Activated naive CD8-positive, alpha-beta T cell treated with anti-CD3 and anti-CD28 coated beads, Interleukin-2, amount 10 ng/mL, durations not matched to agents 7 days and 5 days (primary cell): ENCODE measurements around the gene MAPK10. TPM values are rescaled to one million over a fixed set of nuclear protein-coding genes. Genes with fewer than 3 reads are reported as not detected.
"Not testable (repeated sequence)": the region's sequence is repeated elsewhere in the genome, so short reads cannot be mapped to it uniquely, and the experiment has no call there.

Experiments used
- ATAC-seq: fragments of 150-1000 bp; cut with Tn5 transposase; one replicate; pipeline ENCODE4 v1.10.0; 2021; ENCODE audit warnings: low read depth, moderate library complexity
- POLR2A ChIA-PET: fragments of 350-600 bp; sonication (Branson Sonifier 250); formaldehyde crosslinking; loops from one replicate; lab custom pipeline; 2021; ENCODE audit warnings: antibody characterized with exemption; lab: Charles Lee
- DNase-seq: peaks from one replicate; pipeline ENCODE4 v3.0.0; 2021
- H3K27ac Mint-ChIP-seq: one replicate; pipeline ENCODE4 v1.8.0; 2022; ENCODE audit warnings: mild to moderate bottlenecking, mixed read lengths
- H3K27me3 Mint-ChIP-seq: one replicate; pipeline ENCODE4 v1.8.0; 2022; ENCODE audit warnings: mild to moderate bottlenecking, moderate library complexity, mixed read lengths
- H3K36me3 Mint-ChIP-seq: one replicate; pipeline ENCODE4 v1.8.0; 2021; ENCODE audit warnings: mild to moderate bottlenecking, mixed read lengths
- H3K4me1 Mint-ChIP-seq: one replicate; pipeline ENCODE4 v1.8.0; 2021; ENCODE audit warnings: mixed read lengths
- H3K4me3 Mint-ChIP-seq: one replicate; pipeline ENCODE4 v1.8.0; 2022; ENCODE audit warnings: mild to moderate bottlenecking, moderate library complexity, mixed read lengths
- H3K9me3 Mint-ChIP-seq: one replicate; pipeline ENCODE4 v1.8.0; 2021; ENCODE audit warnings: mixed read lengths
- total RNA-seq, 2 experiments: library from RNA; stranded (reverse); gene quantifications; one replicate each; pipeline ENCODE4 v1.2.3, GENCODE V29; 2021

MAPK10 gene
- total RNA-seq, 2 experiments from 2014 or later: not detected

DNA sequence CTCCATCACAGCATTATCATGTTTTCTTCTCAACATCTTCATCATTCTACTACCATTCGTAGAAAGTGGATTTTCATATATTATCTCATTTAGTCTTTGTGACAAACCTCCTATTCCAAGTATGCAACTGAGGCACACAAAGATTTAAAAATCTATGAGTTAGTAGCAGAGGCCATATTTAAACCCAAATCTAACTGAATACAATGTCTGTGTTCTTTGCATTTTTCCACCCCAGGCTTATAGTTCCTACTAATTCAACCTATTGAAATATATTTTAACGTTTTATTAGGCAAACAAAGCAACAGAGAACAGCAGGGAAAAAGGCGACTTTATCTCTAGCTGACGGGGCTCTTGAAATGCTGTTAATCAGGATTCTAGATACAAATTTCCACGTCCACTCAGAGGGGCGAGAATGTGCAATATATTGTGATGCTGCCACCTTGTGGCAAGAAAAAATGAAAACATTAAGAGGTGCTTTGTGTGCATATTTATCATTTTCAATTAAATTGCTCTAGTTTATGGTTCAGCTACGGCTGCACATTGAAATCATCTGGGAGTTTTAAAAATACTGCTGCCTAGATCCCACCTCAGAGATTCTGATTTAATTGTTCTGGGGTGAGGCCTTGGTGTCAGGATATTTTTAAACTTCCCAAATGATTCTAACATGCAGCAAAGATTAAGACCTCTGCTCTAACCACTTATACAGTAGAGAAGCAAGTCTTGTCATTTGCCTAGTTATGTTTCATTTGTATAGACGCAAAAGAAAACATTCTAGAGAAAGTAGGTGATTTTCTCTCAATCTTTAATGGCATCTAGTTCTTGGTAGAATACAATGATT, 315.9 kb downstream of the MAPK10 start:
- Mint-ChIP-seq H3K27ac (no peak overlapping the region), H3K36me3 (no peaks in the 10 kb centered on the region), H3K4me3 (no peak overlapping the region), H3K9me3 (no peaks in the 10 kb centered on the region), H3K4me1 (no peaks in the 10 kb centered on the region), H3K27me3 (peaks cover 11% of the 10 kb centered on the region)
- ATAC-seq (no peak), DNase-seq (no peak)
- POLR2A ChIA-PET: no interaction called here

- Mint-ChIP-seq H3K9me3 (no peaks in the 10 kb centered on the region), H3K4me1 (no peaks in the 10 kb centered on the region), H3K27me3 (peaks cover 8% of the 10 kb centered on the region), H3K27ac (no peak overlapping the region), H3K36me3 (no peaks in the 10 kb centered on the region), H3K4me3 (no peak overlapping the region)
- POLR2A ChIA-PET: no interaction called here
- DNase-seq (no peak), ATAC-seq (no peak)
Measured at GRCh38 chr4:86038037-86038436, 321.8 kb downstream of the MAPK10 start.

- DNase-seq: no peak
- Mint-ChIP-seq H3K4me3 (no peak overlapping the region), H3K36me3 (no peaks in the 10 kb centered on the region), H3K27ac (no peak overlapping the region), H3K27me3 (peaks cover 7% of the 10 kb centered on the region), H3K4me1 (no peaks in the 10 kb centered on the region), H3K9me3 (no peaks in the 10 kb centered on the region)
- ATAC-seq: no peak
- POLR2A ChIA-PET: no interaction called here
Measured at GRCh38 chr4:86036736-86037135, 323.1 kb downstream of the MAPK10 start.

GRCh38 chr4:86035688-86036087, 324.2 kb downstream of the MAPK10 start:
- no peaks in the 10 kb centered on the region for H3K4me1 Mint-ChIP-seq
- H3K27me3 Mint-ChIP-seq: peaks cover 2% of the 10 kb centered on the region
- H3K27ac Mint-ChIP-seq: no peak overlapping the region
- DNase-seq (no peak), ATAC-seq (no peak)
- no peaks in the 10 kb centered on the region for H3K36me3 Mint-ChIP-seq
- no peaks in the 10 kb centered on the region for H3K9me3 Mint-ChIP-seq
- POLR2A ChIA-PET: no interaction called here
- no peak overlapping the region for H3K4me3 Mint-ChIP-seq

DNA sequence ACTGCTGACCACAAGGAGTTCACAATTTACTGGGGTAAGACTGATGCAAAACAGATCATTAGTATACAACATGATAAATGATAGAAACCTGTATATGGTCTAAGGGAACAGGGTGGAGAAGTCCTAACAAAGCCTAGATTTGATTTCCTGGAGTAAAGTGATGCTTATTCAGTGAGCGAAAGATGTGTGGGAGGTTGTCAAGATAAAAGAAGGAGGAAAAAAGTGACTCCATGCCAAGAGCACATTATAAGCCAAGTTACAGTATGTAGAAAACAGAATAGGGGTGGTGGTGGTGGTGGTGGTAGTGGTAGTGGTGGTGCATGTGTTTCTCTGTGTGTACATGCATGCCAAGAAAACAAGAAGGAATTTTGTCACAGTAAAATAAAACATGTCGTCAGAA, 325.2 kb downstream of the MAPK10 start:
- no peak for DNase-seq
- Mint-ChIP-seq H3K4me3 (no peak overlapping the region), H3K4me1 (no peaks in the 10 kb centered on the region), H3K36me3 (no peaks in the 10 kb centered on the region), H3K27me3 (peaks cover 2% of the 10 kb centered on the region), H3K27ac (no peak overlapping the region), H3K9me3 (no peaks in the 10 kb centered on the region)
- POLR2A ChIA-PET: no interaction called here
- no peak for ATAC-seq

DNA sequence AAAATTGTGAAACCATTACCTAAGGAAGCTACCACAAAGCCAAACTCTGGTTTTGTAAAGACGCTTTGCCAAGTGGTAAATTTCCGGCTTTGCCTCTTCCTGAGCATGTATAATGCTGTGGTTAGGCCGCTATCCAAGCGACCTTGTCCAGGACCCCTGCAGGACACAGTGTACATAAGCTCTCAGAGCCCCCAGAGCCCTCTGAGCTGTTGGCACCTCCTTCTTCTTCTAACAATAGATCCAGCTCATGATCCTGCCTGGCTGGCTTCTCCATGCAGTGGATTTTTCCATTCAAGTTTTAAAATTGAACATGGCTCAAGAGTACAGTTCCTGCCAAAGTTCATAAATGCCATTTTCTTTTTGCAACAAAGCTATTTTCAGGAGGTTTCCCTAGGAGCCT, 326.7 kb downstream of the MAPK10 start:
- POLR2A ChIA-PET: no interaction called here
- ATAC-seq (no peak), DNase-seq (no peak)
- H3K4me1 Mint-ChIP-seq: no peaks in the 10 kb centered on the region
- peaks cover 2% of the 10 kb centered on the region for H3K27me3 Mint-ChIP-seq
- H3K27ac Mint-ChIP-seq: no peak overlapping the region
- H3K9me3 Mint-ChIP-seq: no peaks in the 10 kb centered on the region
- H3K4me3 Mint-ChIP-seq: no peak overlapping the region
- H3K36me3 Mint-ChIP-seq: no peaks in the 10 kb centered on the region

GRCh38 chr4:86032476-86033022, 327.3 kb downstream of the MAPK10 start:
- ATAC-seq (no peak), DNase-seq (no peak)
- Mint-ChIP-seq H3K9me3 (no peaks in the 10 kb centered on the region), H3K36me3 (no peaks in the 10 kb centered on the region), H3K4me3 (no peak overlapping the region), H3K4me1 (no peaks in the 10 kb centered on the region), H3K27ac (no peak overlapping the region), H3K27me3 (peaks cover 2% of the 10 kb centered on the region)
- POLR2A ChIA-PET: no interaction called here

- H3K4me3 Mint-ChIP-seq: no peak overlapping the region
- no peaks in the 10 kb centered on the region for H3K4me1 Mint-ChIP-seq
- DNase-seq (no peak), ATAC-seq (no peak)
- no peak overlapping the region for H3K27ac Mint-ChIP-seq
- H3K27me3 Mint-ChIP-seq: peaks cover 2% of the 10 kb centered on the region
- POLR2A ChIA-PET: no interaction called here
- H3K36me3 Mint-ChIP-seq: no peaks in the 10 kb centered on the region
- no peaks in the 10 kb centered on the region for H3K9me3 Mint-ChIP-seq
Measured at GRCh38 chr4:86031927-86032326, 327.9 kb downstream of the MAPK10 start.

DNA sequence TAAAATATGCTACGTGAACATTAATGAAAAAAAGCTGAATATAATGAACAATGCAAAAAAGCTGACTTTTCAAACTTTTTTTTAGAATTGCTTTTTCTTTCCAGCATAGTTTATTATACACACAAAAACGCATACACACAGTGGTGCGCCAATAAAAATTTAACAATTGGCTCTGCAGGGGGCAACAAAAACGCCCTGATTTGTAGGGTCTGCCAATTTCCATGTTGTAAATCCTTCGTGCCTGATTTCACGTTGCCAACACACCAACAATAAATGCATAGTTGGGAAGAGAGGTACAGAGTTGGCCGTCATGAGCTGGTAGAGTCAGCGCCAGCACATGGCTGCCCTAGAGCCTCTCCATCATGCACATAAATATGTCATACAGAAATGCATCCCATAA, 333.1 kb downstream of the MAPK10 start:
- H3K36me3 Mint-ChIP-seq: no peaks in the 10 kb centered on the region
- no peak overlapping the region for H3K4me3 Mint-ChIP-seq
- no peak overlapping the region for H3K27ac Mint-ChIP-seq
- no peaks in the 10 kb centered on the region for H3K4me1 Mint-ChIP-seq
- H3K9me3 Mint-ChIP-seq: no peaks in the 10 kb centered on the region
- DNase-seq (no peak), ATAC-seq (no peak)
- POLR2A ChIA-PET: no interaction called here
- H3K27me3 Mint-ChIP-seq: no peaks in the 10 kb centered on the region

DNA sequence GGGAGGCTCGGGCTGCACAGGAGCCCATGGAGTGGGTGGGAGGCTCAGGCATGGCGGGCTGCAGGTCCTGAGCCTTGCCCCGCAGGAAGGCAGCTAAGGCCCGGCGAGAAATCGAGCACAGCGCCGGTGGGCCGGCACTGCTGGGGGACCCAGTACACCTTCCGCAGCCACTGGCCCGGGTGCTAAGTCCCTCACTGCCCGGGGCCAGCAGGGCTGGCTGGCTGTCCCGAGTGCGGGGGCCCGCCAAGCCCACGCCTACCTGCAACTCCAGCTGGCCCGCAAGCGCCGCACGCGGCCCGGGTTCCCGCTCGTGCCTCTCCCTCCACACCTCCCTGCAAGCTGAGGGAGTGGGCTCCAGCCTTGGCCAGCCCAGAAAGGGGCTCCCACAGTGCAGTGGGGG, 338.2 kb downstream of the MAPK10 start:
- H3K4me3 Mint-ChIP-seq, H3K4me1 Mint-ChIP-seq, H3K9me3 Mint-ChIP-seq, H3K36me3 Mint-ChIP-seq, DNase-seq, ATAC-seq, H3K27ac Mint-ChIP-seq, H3K27me3 Mint-ChIP-seq, POLR2A ChIA-PET: not testable (repeated sequence)

GRCh38 chr4:86019906-86020305, 339.9 kb downstream of the MAPK10 start:
- H3K9me3 Mint-ChIP-seq: no peaks in the 10 kb centered on the region

GRCh38 chr4:86019362-86019761, 340.5 kb downstream of the MAPK10 start:
- H3K4me1 Mint-ChIP-seq: no peaks in the 10 kb centered on the region
- POLR2A ChIA-PET: no interaction called here
- H3K27ac Mint-ChIP-seq: no peak overlapping the region
- no peak overlapping the region for H3K4me3 Mint-ChIP-seq
- no peaks in the 10 kb centered on the region for H3K9me3 Mint-ChIP-seq
- DNase-seq (no peak), ATAC-seq (no peak)
- no peaks in the 10 kb centered on the region for H3K36me3 Mint-ChIP-seq
- no peaks in the 10 kb centered on the region for H3K27me3 Mint-ChIP-seq

More at GRCh38 chr4:86019906-86020305, 339.9 kb downstream of the MAPK10 start:
- no peaks in the 10 kb centered on the region for H3K27me3 Mint-ChIP-seq
- no peak for ATAC-seq
- H3K4me1 Mint-ChIP-seq: no peaks in the 10 kb centered on the region
- no peak overlapping the region for H3K4me3 Mint-ChIP-seq
- no peaks in the 10 kb centered on the region for H3K36me3 Mint-ChIP-seq
- POLR2A ChIA-PET: no interaction called here
- DNase-seq: no peak
- H3K27ac Mint-ChIP-seq: no peak overlapping the region

DNA sequence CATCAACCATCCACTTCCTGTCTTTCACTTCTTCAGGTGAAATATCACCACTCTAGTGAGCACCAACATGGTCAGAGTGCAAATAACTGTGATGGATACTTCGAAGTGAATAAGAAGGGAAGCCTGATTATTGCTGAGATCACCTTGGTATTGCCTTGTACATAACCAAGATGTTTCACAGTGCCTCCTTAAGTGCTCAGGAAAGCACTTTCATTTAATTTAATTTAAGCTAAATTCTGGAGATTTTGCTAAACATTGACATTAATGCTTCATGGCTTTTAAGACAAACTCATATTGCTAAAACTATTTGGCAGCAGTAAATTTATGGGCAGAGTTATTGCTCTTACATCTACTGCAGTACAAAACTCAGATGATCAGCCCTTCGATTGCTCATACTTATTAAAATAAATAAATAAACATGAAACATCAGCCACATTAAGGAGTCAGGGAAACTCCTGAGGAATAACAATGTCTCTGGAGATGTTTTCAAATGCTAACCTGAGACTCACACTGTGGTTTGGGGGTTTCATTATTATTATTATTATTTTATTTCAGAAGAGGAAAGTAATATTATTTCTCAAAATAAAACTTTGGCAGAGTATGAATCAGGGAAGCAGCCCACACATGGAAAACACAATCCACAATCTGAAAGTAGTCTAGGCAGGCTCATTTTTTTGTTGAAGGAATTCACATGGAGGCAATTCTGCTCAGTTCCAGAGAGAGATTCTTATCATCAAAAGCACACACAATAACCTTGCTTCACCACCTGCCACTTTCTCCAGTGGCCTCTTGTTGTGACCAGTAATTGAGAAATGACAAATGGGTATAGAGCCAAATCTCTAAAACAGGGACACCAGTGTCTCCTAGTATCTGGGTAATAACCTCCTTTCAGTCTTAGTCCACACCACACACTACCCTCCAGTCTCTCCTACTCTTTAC, 344.2 kb downstream of the MAPK10 start:
- no peak overlapping the region for H3K27ac Mint-ChIP-seq
- no peaks in the 10 kb centered on the region for H3K27me3 Mint-ChIP-seq
- ATAC-seq (no peak), DNase-seq (no peak)
- no peaks in the 10 kb centered on the region for H3K9me3 Mint-ChIP-seq
- no peaks in the 10 kb centered on the region for H3K36me3 Mint-ChIP-seq
- POLR2A ChIA-PET: no interaction called here
- no peak overlapping the region for H3K4me3 Mint-ChIP-seq
- no peaks in the 10 kb centered on the region for H3K4me1 Mint-ChIP-seq
